Measurements from ENCODE around the gene RASL11B.

DNA sequence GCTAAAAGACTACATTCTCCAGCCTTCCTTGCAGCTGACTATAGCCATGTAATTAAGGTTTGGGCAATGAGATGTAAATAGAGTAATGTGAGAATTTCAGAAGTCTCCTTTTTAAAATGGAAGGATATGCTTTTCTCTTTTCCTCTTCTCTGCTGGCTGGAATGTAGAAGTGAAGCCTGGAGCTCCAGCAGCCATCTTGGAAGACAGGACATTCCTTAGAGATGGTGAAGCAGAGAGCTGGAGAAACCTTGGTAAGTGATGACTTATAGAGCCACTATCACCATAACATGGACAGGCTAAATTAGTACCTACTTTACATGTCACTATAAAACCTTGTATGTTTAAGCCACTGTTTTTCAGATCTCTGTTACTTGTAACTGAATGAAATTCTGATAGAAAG lies 48.0 kb downstream of the RASL11B start:
- TF ChIP-seq POLR2AphosphoS5 (IDR thresholded peaks at IDR 0.05; ENCODE audit: low read depth, low read length) (no peak), RFX5 (IDR thresholded peaks at IDR 0.05; ENCODE audit: low read depth, low read length) (no peak), POLR2A (IDR thresholded peaks at IDR 0.05; ENCODE audit: insufficient read depth in 1 of 2, low read depth in 2 of 2, low read length in 2 of 2) (no peak), TCF7 (IDR thresholded peaks at IDR 0.05; ENCODE audit: low read depth) (no peak), ZNF260 (CRISPR knock-in tag; IDR thresholded peaks at IDR 0.05; ENCODE audit: borderline replicate concordance, low read depth) (no peak), MYC (CRISPR knock-in tag; IDR thresholded peaks at IDR 0.05; ENCODE audit: borderline replicate concordance) (no peak), MAF1 (CRISPR knock-in tag; IDR thresholded peaks at IDR 0.05; ENCODE audit: borderline replicate concordance) (no peak), RNF2 (conservative IDR thresholded peaks at IDR 0.05; ENCODE audit: low read depth) (no peak), ZNF207 (IDR thresholded peaks at IDR 0.05; ENCODE audit: borderline replicate concordance) (no peak), TCF12 (IDR thresholded peaks at IDR 0.05) (no peak), TCF12 (CRISPR knock-in tag; IDR thresholded peaks at IDR 0.05) (no peak), CTCF (CRISPR knock-in tag; IDR thresholded peaks at IDR 0.05) (no peak)
- TF ChIP-seq, protein P1, sequence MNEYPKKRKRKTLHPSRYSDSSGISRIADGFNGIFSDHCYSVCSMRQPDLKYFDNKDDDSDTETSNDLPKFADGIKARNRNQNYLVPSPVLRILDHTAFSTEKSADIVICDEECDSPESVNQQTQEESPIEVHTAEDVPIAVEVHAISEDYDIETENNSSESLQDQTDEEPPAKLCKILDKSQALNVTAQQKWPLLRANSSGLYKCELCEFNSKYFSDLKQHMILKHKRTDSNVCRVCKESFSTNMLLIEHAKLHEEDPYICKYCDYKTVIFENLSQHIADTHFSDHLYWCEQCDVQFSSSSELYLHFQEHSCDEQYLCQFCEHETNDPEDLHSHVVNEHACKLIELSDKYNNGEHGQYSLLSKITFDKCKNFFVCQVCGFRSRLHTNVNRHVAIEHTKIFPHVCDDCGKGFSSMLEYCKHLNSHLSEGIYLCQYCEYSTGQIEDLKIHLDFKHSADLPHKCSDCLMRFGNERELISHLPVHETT (CRISPR knock-in tag; conservative IDR thresholded peaks at IDR 0.05): no peak

Data from HepG2 (cell line).